PC-3 (cell line): ENCODE measurements around the gene IL36G. TPM values are rescaled to one million over a fixed set of nuclear protein-coding genes. Genes with fewer than 3 reads are reported as not detected.
"Not testable (repeated sequence)": the region's sequence is repeated elsewhere in the genome, so short reads cannot be mapped to it uniquely, and the experiment has no call there.

Experiments
- ATAC-seq: fragments of 200-7000 bp; cut with Tn5 transposase; 2 replicates; pipeline ENCODE4 v1.9.1; 2020; ENCODE audit warnings: mild to moderate bottlenecking, moderate library complexity
- Bru-seq: library from RNA; stranded (reverse); fragments of 400-500 nt; gene quantifications from one replicate; lab custom pipeline; 2021; lab: Mats Ljungman, UMichigan
- BruChase-seq, 2 experiments: library from RNA; stranded (reverse); fragments of 400-500 nt; gene quantifications; one replicate each; lab custom pipeline; 2021; lab: Mats Ljungman, UMichigan
- BruUV-seq: library from RNA; stranded (reverse); fragments of 400-500 nt; replicated peaks from 2 replicates; lab custom pipeline; 2021; lab: Mats Ljungman, UMichigan
- CTCF ChIA-PET: fragments of 300-600 bp; sonication (Branson Sonifier 250); formaldehyde crosslinking; loops from one replicate; lab custom pipeline; 2022; ENCODE audit warnings: antibody characterized with exemption; lab: Charles Lee
- POLR2A ChIA-PET: fragments of 300-600 bp; sonication (Branson Sonifier 250); formaldehyde crosslinking; loops from one replicate; lab custom pipeline; 2022; ENCODE audit warnings: antibody characterized with exemption; ENCODE audit not compliant: unreplicated experiment; lab: Charles Lee
- DNase-seq: peaks from one replicate; pipeline ENCODE4 v3.0.0-alpha.2; 2015
- H2AFZ ChIP-seq: fragments of 300-600 bp; sonication (generic); 2 replicates; pipeline ENCODE4 v1.6.0; 2016; ENCODE audit warnings: antibody characterized with exemption, low read length
- H3F3A ChIP-seq: fragments of 300-600 bp; sonication (generic); one replicate; pipeline ENCODE4 v1.6.0; 2017; ENCODE audit warnings: antibody characterized with exemption, low read length, control low read depth, mild to moderate bottlenecking; ENCODE audit not compliant: unreplicated experiment
- H3K27ac ChIP-seq: fragments of 300-600 bp; sonication (generic); 2 replicates; pipeline ENCODE4 v1.5.1; 2016; ENCODE audit warnings: mild to moderate bottlenecking, low read length
- H3K27me3 ChIP-seq: fragments of 300-600 bp; sonication (generic); 2 replicates; pipeline ENCODE4 v1.6.1; 2016; ENCODE audit warnings: low read length, mixed read lengths
- H3K36me3 ChIP-seq: fragments of 300-600 bp; sonication (generic); 2 replicates; pipeline ENCODE4 v1.6.1; 2016; ENCODE audit warnings: low read depth, mixed run types, low read length, mixed read lengths
- H3K4me1 ChIP-seq: fragments of 300-600 bp; sonication (generic); 2 replicates; pipeline ENCODE4 v1.5.1; 2016; ENCODE audit warnings: low read length; ENCODE audit not compliant: insufficient read depth
- H3K4me2 ChIP-seq: fragments of 300-600 bp; sonication (generic); 2 replicates; pipeline ENCODE4 v1.6.0; 2016; ENCODE audit warnings: low read length
- H3K4me3 ChIP-seq: fragments of 300-600 bp; sonication (generic); 2 replicates; pipeline ENCODE4 v1.5.1; 2016; ENCODE audit warnings: mild to moderate bottlenecking, low read length, mixed read lengths
- H3K79me2 ChIP-seq: fragments of 300-600 bp; sonication (generic); 2 replicates; pipeline ENCODE4 v1.6.1; 2017; ENCODE audit warnings: low read length, mixed read lengths
- H3K9ac ChIP-seq: fragments of 300-600 bp; sonication (generic); 2 replicates; pipeline ENCODE4 v1.6.0; 2016; ENCODE audit warnings: mild to moderate bottlenecking, low read length
- H3K9me2 ChIP-seq: fragments of 300-600 bp; sonication (generic); replicated peaks from 2 replicates; pipeline ENCODE4 v1.6.1; 2016; ENCODE audit warnings: mixed run types, low read length, mixed read lengths
- H3K9me3 ChIP-seq: fragments of 300-600 bp; sonication (generic); 2 replicates; pipeline ENCODE4 v1.6.1; 2016; ENCODE audit warnings: low read length, mixed read lengths
- H4K20me1 ChIP-seq: fragments of 300-600 bp; sonication (generic); 2 replicates; pipeline ENCODE4 v1.6.1; 2016; ENCODE audit warnings: low read length, mixed read lengths
- CTCF ChIP-seq: fragments of 300-600 bp; sonication (generic); conservative IDR thresholded peaks from 2 replicates; pipeline ENCODE4 v1.5.1; 2017; ENCODE audit warnings: antibody characterized with exemption, low read depth, mild to moderate bottlenecking, low read length
- EZH2 ChIP-seq: fragments of 300-600 bp; sonication (generic); IDR thresholded peaks from one replicate; pipeline ENCODE4 v1.6.1; 2017; ENCODE audit warnings: antibody characterized with exemption, mild to moderate bottlenecking, low read length; ENCODE audit not compliant: unreplicated experiment
- EZH2phosphoT487 ChIP-seq: fragments of 300-600 bp; sonication (generic); IDR thresholded peaks from 2 replicates; pipeline ENCODE4 v1.6.1; 2018; ENCODE audit warnings: mild to moderate bottlenecking, antibody characterized with exemption, low read length, borderline replicate concordance
- intact Hi-C: fragments of 100-400 bp; cut with micrococcal nuclease; formaldehyde crosslinking; loops from 2 replicates; pipeline ENCODE4 v1.9.0; 2023
- long read RNA-seq: library from polyadenylated mRNA; unstranded; transcript quantifications from one replicate; pipeline ENCODE4 v2.0.0, GENCODE V29; 2021; ENCODE audit not compliant: unreplicated experiment
- total RNA-seq: library from RNA; depleted of rRNA; stranded (reverse); fragments of >200 nt; gene quantifications from 2 replicates; pipeline ENCODE4 v1.2.3, GENCODE V29; 2014; rRNA removed

IL36G gene
- total RNA-seq = 0.62 TPM in 1 of 2 replicates, not detected in the other
- Bru-seq, nascent RNA = percentile 13 among the genes with signal in this experiment
- percentile 8 among the genes with signal in this experiment for BruChase-seq, experiment 1, labeled RNA remaining after a 6-hour chase
- BruChase-seq, experiment 2, labeled RNA remaining after a 2-hour chase = percentile 21 among the genes with signal in this experiment
- long read RNA-seq = 0 reads

GRCh38 chr2:112977559-112978056 lies at the start of gene IL36G:
TSS of gene IL36G (plus strand) at chr2:112978006. CDS start at chr2:112978639, 633 bp downstream.
- Histone ChIP-seq H3K9me3 (no peaks in the 10 kb centered on the region), H3K4me1 (peaks cover 10% of the 10 kb centered on the region; the same call in 1 of the 2 replicates), H4K20me1 (no peaks in the 10 kb centered on the region), H3F3A (no peaks in the 10 kb centered on the region), H3K9me2 (no peaks in the 10 kb centered on the region), H2AFZ (no peak within 1 kb of the TSS), H3K4me3 (no peak within 1 kb of the TSS), H3K36me3 (no peaks in the 10 kb centered on the region), H3K27ac (no peak within 1 kb of the TSS), H3K79me2 (no peaks in the 10 kb centered on the region), H3K27me3 (peaks cover 13% of the 10 kb centered on the region; the same call in 1 of the 2 replicates), H3K4me2 (no peak within 1 kb of the TSS), H3K9ac (no peak within 1 kb of the TSS)
- ATAC-seq (no peak), DNase-seq (no peak)
- intact Hi-C loops = no loop called here
- TF ChIP-seq EZH2 (no peak), CTCF (no peak), EZH2phosphoT487 (no peak)
- ChIA-PET CTCF (no interaction called here), POLR2A (no interaction called here)
- no TSS peak for BruUV-seq

- no peaks in the 10 kb centered on the region for H4K20me1 ChIP-seq
- H3K27me3 ChIP-seq = no peaks in the 10 kb centered on the region
- H3K4me2 ChIP-seq = no peak overlapping the region
- H3K79me2 ChIP-seq = no peaks in the 10 kb centered on the region
- no peaks in the 10 kb centered on the region for H3K9me2 ChIP-seq
- ChIA-PET CTCF (no interaction called here), POLR2A (no interaction called here)
- no peaks in the 10 kb centered on the region for H3K36me3 ChIP-seq
- no peak for DNase-seq
- no peak for TF ChIP-seq EZH2
- no peak for TF ChIP-seq EZH2phosphoT487
- TF ChIP-seq CTCF = no peak
- H3F3A ChIP-seq = no peaks in the 10 kb centered on the region
- no peaks in the 10 kb centered on the region for H3K9me3 ChIP-seq
- H3K4me3 ChIP-seq = no peak overlapping the region
- BruUV-seq = no TSS peak
- H2AFZ ChIP-seq = no peak overlapping the region
- ATAC-seq = no peak
- no peak overlapping the region for H3K9ac ChIP-seq
- H3K27ac ChIP-seq = no peak overlapping the region
- intact Hi-C loops = no loop called here
- H3K4me1 ChIP-seq = no peaks in the 10 kb centered on the region
Observed at GRCh38 chr2:112933261-112933660, 44.5 kb upstream of the IL36G start.

GRCh38 chr2:112934117-112934516 lies 43.7 kb upstream of the IL36G start:
- H4K20me1 ChIP-seq, H3K4me3 ChIP-seq, H3K36me3 ChIP-seq, H3K4me1 ChIP-seq, CTCF ChIA-PET, H3K9ac ChIP-seq, H3K27me3 ChIP-seq, BruUV-seq, H3K9me3 ChIP-seq, DNase-seq, POLR2A ChIA-PET, H3K79me2 ChIP-seq, H3K9me2 ChIP-seq, intact Hi-C loops, H3K4me2 ChIP-seq, ATAC-seq, H3F3A ChIP-seq, H2AFZ ChIP-seq, H3K27ac ChIP-seq: not testable (repeated sequence)
